ENCODE results near the gene CUBN.

CUBN gene

GRCh38 chr10:17066000-17066399 lies 63.6 kb downstream of the CUBN start:
- H2AFZ ChIP-seq (ENCODE audit: low read depth) = no peak overlapping the region
- no peak overlapping the region for H3K27ac ChIP-seq
- TF ChIP-seq CTCF (conservative IDR thresholded peaks at IDR 0.05; ENCODE audit: low read depth, low read length) = no peak
- no peaks in the 10 kb centered on the region for H3K79me2 ChIP-seq (ENCODE audit: insufficient read depth, low read depth)
- no peaks in the 10 kb centered on the region for H3K36me3 ChIP-seq (ENCODE audit: insufficient read depth)
- H4K20me1 ChIP-seq (ENCODE audit: insufficient read depth) = no peaks in the 10 kb centered on the region
- no peaks in the 10 kb centered on the region for H3K4me1 ChIP-seq (ENCODE audit: low read depth, poor library complexity, severe bottlenecking)
- H3K4me3 ChIP-seq (IDR thresholded peaks at IDR 0.05; ENCODE audit: insufficient read depth, low read depth, low read length) = no peak overlapping the region
- no peak overlapping the region for H3K9ac ChIP-seq
- no peak overlapping the region for H3K4me2 ChIP-seq
- H3K27me3 ChIP-seq (ENCODE audit: insufficient read depth, low read depth) = no peaks in the 10 kb centered on the region

- Histone ChIP-seq H3K4me2 (no peak overlapping the region), H3K4me1 (ENCODE audit: low read depth, poor library complexity, severe bottlenecking) (no peaks in the 10 kb centered on the region), H3K79me2 (ENCODE audit: insufficient read depth, low read depth) (no peaks in the 10 kb centered on the region), H3K27ac (no peak overlapping the region), H3K9ac (no peak overlapping the region), H3K4me3 (IDR thresholded peaks at IDR 0.05; ENCODE audit: insufficient read depth, low read depth, low read length) (no peak overlapping the region), H2AFZ (ENCODE audit: low read depth) (no peak overlapping the region), H3K36me3 (ENCODE audit: insufficient read depth) (no peaks in the 10 kb centered on the region), H4K20me1 (ENCODE audit: insufficient read depth) (no peaks in the 10 kb centered on the region), H3K27me3 (ENCODE audit: insufficient read depth, low read depth) (no peaks in the 10 kb centered on the region)
- TF ChIP-seq CTCF (conservative IDR thresholded peaks at IDR 0.05; ENCODE audit: low read depth, low read length) = no peak
These were observed 64.3 kb downstream of the CUBN start for GRCh38 chr10:17065273-17065672.

GRCh38 chr10:17064435-17064834 lies 65.2 kb downstream of the CUBN start:
- H3K4me2 ChIP-seq = no peak overlapping the region
- no peak for TF ChIP-seq CTCF (conservative IDR thresholded peaks at IDR 0.05; ENCODE audit: low read depth, low read length)
- H3K27ac ChIP-seq = no peak overlapping the region

GRCh38 chr10:17062955-17063484 lies 66.6 kb downstream of the CUBN start:
- Histone ChIP-seq H3K4me3 (IDR thresholded peaks at IDR 0.05; ENCODE audit: insufficient read depth, low read depth, low read length) (no peak overlapping the region), H3K27ac (no peak overlapping the region)

More at GRCh38 chr10:17064435-17064834, 65.2 kb downstream of the CUBN start:
- H3K9ac ChIP-seq = no peak overlapping the region
- no peaks in the 10 kb centered on the region for H3K4me1 ChIP-seq (ENCODE audit: low read depth, poor library complexity, severe bottlenecking)
- H4K20me1 ChIP-seq (ENCODE audit: insufficient read depth) = no peaks in the 10 kb centered on the region
- no peak overlapping the region for H3K4me3 ChIP-seq (IDR thresholded peaks at IDR 0.05; ENCODE audit: insufficient read depth, low read depth, low read length)
- no peak overlapping the region for H2AFZ ChIP-seq (ENCODE audit: low read depth)
- no peaks in the 10 kb centered on the region for H3K27me3 ChIP-seq (ENCODE audit: insufficient read depth, low read depth)
- H3K79me2 ChIP-seq (ENCODE audit: insufficient read depth, low read depth) = no peaks in the 10 kb centered on the region
- H3K36me3 ChIP-seq (ENCODE audit: insufficient read depth) = no peaks in the 10 kb centered on the region

More at GRCh38 chr10:17062955-17063484, 66.6 kb downstream of the CUBN start:
- no peaks in the 10 kb centered on the region for H3K36me3 ChIP-seq (ENCODE audit: insufficient read depth)
- no peak overlapping the region for H3K9ac ChIP-seq
- H2AFZ ChIP-seq (ENCODE audit: low read depth) = no peak overlapping the region
- no peaks in the 10 kb centered on the region for H3K79me2 ChIP-seq (ENCODE audit: insufficient read depth, low read depth)
- no peak for TF ChIP-seq CTCF (conservative IDR thresholded peaks at IDR 0.05; ENCODE audit: low read depth, low read length)
- no peaks in the 10 kb centered on the region for H3K4me1 ChIP-seq (ENCODE audit: low read depth, poor library complexity, severe bottlenecking)
- H3K27me3 ChIP-seq (ENCODE audit: insufficient read depth, low read depth) = no peaks in the 10 kb centered on the region
- no peaks in the 10 kb centered on the region for H4K20me1 ChIP-seq (ENCODE audit: insufficient read depth)
- H3K4me2 ChIP-seq = no peak overlapping the region
